ENCODE data around the gene RAB35.

Gene RAB35

GRCh38 chr12:120138366-120138765 is 21.8 kb upstream of the RAB35 start:
- Histone ChIP-seq H3K4me3 (ENCODE audit: low read depth, low read length) (no peak overlapping the region), H3K9me3 (ENCODE audit: control insufficient read depth, insufficient read depth, low read depth, low read length) (no peaks in the 10 kb centered on the region), H3K4me1 (ENCODE audit: control insufficient read depth, insufficient read depth, low read length) (no peaks in the 10 kb centered on the region), H3K36me3 (ENCODE audit: control insufficient read depth in 2 of 2, insufficient read depth in 1 of 2, low read length in 2 of 2) (peaks cover 55 to 97% of the 10 kb centered on the region in 2 experiments), H3K27ac (ENCODE audit: extremely low read depth, low read depth, low read length) (no peak overlapping the region)
- TF ChIP-seq SCRT2 (tag by site-specific recombination; IDR thresholded peaks at IDR 0.05): 0 out of 2 replicates have a peak, but pooled peaks have one; percentile 8
- TF ChIP-seq ZNF776 (tag by site-specific recombination; IDR thresholded peaks at IDR 0.05; ENCODE audit: borderline replicate concordance): no peak
- TF ChIP-seq, protein P1, sequence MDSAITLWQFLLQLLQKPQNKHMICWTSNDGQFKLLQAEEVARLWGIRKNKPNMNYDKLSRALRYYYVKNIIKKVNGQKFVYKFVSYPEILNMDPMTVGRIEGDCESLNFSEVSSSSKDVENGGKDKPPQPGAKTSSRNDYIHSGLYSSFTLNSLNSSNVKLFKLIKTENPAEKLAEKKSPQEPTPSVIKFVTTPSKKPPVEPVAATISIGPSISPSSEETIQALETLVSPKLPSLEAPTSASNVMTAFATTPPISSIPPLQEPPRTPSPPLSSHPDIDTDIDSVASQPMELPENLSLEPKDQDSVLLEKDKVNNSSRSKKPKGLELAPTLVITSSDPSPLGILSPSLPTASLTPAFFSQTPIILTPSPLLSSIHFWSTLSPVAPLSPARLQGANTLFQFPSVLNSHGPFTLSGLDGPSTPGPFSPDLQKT (IDR thresholded peaks at IDR 0.05; ENCODE audit: borderline replicate concordance, low read depth, low read length): no peak
- TF ChIP-seq ZNF10 (tag by site-specific recombination; IDR thresholded peaks at IDR 0.05): no peak
- TF ChIP-seq ZNF112 (tag by site-specific recombination; IDR thresholded peaks at IDR 0.05): no peak
- no peak for TF ChIP-seq KLF8 (tag by site-specific recombination; IDR thresholded peaks at IDR 0.05)
- ChIA-PET POLR2A (no interaction called here), CTCF (no interaction called here)

DNA sequence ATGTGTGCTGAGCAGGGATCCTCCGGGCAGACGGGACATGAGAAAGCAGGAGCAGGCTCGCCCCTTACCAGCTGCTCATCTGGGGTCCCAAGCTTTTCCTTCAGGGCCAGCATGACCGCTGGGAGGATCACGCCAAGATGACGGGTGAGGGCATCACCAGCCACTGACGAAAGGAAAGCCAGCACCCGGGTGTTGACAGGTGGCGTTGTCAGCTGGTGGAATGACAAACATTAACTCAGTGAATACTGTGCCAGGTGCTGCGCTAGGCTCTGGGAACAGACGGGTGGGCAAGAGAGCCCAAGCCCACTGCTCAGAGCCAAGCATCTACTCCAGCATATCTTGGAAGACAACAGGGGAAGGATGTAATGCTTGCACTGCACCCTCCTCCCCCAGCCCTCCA is 21.3 kb upstream of the RAB35 start:
- ChIA-PET POLR2A (interaction anchor here (1.7 kb wide), 1 partner anchor 63 kb away, joined by 8 read pairs; the partner anchor contains the start of gene RPLP0), CTCF (no interaction called here)
- Histone ChIP-seq H3K9me3 (ENCODE audit: control insufficient read depth, insufficient read depth, low read depth, low read length) (no peaks in the 10 kb centered on the region), H3K36me3 (ENCODE audit: control insufficient read depth in 2 of 2, insufficient read depth in 1 of 2, low read length in 2 of 2) (peaks cover 50 to 98% of the 10 kb centered on the region in 2 experiments), H3K4me1 (ENCODE audit: control insufficient read depth, insufficient read depth, low read length) (no peaks in the 10 kb centered on the region), H3K4me3 (ENCODE audit: low read depth, low read length) (no peak overlapping the region), H3K27ac (ENCODE audit: extremely low read depth, low read depth, low read length) (no peak overlapping the region)
- no peak for TF ChIP-seq ZNF701 (tag by site-specific recombination; IDR thresholded peaks at IDR 0.05)
- TF ChIP-seq PATZ1 (tag by site-specific recombination; IDR thresholded peaks at IDR 0.05): no peak
- TF ChIP-seq, protein P2, sequence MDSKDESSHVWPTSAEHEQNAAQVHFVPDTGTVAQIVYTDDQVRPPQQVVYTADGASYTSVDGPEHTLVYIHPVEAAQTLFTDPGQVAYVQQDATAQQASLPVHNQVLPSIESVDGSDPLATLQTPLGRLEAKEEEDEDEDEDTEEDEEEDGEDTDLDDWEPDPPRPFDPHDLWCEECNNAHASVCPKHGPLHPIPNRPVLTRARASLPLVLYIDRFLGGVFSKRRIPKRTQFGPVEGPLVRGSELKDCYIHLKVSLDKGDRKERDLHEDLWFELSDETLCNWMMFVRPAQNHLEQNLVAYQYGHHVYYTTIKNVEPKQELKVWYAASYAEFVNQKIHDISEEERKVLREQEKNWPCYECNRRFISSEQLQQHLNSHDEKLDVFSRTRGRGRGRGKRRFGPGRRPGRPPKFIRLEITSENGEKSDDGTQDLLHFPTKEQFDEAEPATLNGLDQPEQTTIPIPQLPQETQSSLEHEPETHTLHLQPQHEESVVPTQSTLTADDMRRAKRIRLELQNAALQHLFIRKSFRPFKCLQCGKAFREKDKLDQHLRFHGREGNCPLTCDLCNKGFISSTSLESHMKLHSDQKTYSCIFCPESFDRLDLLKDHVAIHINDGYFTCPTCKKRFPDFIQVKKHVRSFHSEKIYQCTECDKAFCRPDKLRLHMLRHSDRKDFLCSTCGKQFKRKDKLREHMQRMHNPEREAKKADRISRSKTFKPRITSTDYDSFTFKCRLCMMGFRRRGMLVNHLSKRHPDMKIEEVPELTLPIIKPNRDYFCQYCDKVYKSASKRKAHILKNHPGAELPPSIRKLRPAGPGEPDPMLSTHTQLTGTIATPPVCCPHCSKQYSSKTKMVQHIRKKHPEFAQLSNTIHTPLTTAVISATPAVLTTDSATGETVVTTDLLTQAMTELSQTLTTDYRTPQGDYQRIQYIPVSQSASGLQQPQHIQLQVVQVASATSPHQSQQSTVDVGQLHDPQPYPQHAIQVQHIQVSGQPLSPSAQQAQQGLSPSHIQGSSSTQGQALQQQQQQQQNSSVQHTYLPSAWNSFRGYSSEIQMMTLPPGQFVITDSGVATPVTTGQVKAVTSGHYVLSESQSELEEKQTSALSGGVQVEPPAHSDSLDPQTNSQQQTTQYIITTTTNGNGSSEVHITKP (tag by site-specific recombination; IDR thresholded peaks at IDR 0.05): no peak
- TF ChIP-seq ZNF366 (tag by site-specific recombination; conservative IDR thresholded peaks at IDR 0.05): no peak
- no peak for TF ChIP-seq ZNF521 (tag by site-specific recombination; IDR thresholded peaks at IDR 0.05)
- TF ChIP-seq ZNF423 (tag by site-specific recombination; IDR thresholded peaks at IDR 0.05): no peak
- TF ChIP-seq ZNF664 (tag by site-specific recombination; IDR thresholded peaks at IDR 0.05): no peak
- no peak for TF ChIP-seq ZIC2 (tag by site-specific recombination; IDR thresholded peaks at IDR 0.05)
- no peak for TF ChIP-seq ZNF488 (tag by site-specific recombination; IDR thresholded peaks at IDR 0.05)
- no peak for TF ChIP-seq ZBTB48 (tag by site-specific recombination; IDR thresholded peaks at IDR 0.05)
- no peak for TF ChIP-seq SALL2 (tag by site-specific recombination; IDR thresholded peaks at IDR 0.05; ENCODE audit: borderline replicate concordance)
- TF ChIP-seq ZNF239 (tag by site-specific recombination; IDR thresholded peaks at IDR 0.05): no peak
- TF ChIP-seq, protein P3, sequence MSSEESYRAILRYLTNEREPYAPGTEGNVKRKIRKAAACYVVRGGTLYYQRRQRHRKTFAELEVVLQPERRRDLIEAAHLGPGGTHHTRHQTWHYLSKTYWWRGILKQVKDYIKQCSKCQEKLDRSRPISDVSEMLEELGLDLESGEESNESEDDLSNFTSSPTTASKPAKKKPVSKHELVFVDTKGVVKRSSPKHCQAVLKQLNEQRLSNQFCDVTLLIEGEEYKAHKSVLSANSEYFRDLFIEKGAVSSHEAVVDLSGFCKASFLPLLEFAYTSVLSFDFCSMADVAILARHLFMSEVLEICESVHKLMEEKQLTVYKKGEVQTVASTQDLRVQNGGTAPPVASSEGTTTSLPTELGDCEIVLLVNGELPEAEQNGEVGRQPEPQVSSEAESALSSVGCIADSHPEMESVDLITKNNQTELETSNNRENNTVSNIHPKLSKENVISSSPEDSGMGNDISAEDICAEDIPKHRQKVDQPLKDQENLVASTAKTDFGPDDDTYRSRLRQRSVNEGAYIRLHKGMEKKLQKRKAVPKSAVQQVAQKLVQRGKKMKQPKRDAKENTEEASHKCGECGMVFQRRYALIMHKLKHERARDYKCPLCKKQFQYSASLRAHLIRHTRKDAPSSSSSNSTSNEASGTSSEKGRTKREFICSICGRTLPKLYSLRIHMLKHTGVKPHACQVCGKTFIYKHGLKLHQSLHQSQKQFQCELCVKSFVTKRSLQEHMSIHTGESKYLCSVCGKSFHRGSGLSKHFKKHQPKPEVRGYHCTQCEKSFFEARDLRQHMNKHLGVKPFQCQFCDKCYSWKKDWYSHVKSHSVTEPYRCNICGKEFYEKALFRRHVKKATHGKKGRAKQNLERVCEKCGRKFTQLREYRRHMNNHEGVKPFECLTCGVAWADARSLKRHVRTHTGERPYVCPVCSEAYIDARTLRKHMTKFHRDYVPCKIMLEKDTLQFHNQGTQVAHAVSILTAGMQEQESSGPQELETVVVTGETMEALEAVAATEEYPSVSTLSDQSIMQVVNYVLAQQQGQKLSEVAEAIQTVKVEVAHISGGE (tag by site-specific recombination; conservative IDR thresholded peaks at IDR 0.05; ENCODE audit: low read depth): no peak

Measured in HEK293 (cell line).